IMR-90 (cell line): Measurements from ENCODE around the gene DBNDD1. TPM values are rescaled to one million over a fixed set of nuclear protein-coding genes. Genes with fewer than 3 reads are reported as not detected.

ENCODE experiments used
- ATAC-seq: fragments of 200-7000 bp; cut with Tn5 transposase; 2 replicates; pipeline ENCODE4 v1.9.1; 2020; ENCODE audit warnings: low read depth, mild to moderate bottlenecking, moderate library complexity
- BruUV-seq: library from RNA; stranded (reverse); fragments of 400-500 nt; replicated peaks from 2 replicates; lab custom pipeline; 2021; lab: Mats Ljungman, UMichigan
- CTCF ChIA-PET: fragments of 300-600 bp; formaldehyde crosslinking; extraction: SDS; loops from one replicate; lab custom pipeline; 2021; ENCODE audit warnings: antibody characterized with exemption; lab: Yijun Ruan, JAX
- POLR2A ChIA-PET: fragments of 300-600 bp; sonication (Branson Sonifier 250); formaldehyde crosslinking; loops from one replicate; lab custom pipeline; 2022; ENCODE audit warnings: antibody characterized with exemption; ENCODE audit not compliant: unreplicated experiment; lab: Charles Lee
- DNase-seq: peaks from one replicate; pipeline ENCODE4 v3.0.0; 2013
- H2AFZ ChIP-seq: replicated peaks from 2 replicates; pipeline ENCODE3; 2013; ENCODE audit warnings: low read length, mild to moderate bottlenecking; ENCODE audit not compliant: poor library complexity
- H2AK5ac ChIP-seq: 2 replicates; pipeline ENCODE4 v1.6.1; 2013; ENCODE audit warnings: low read depth, low read length, inconsistent platforms
- H2AK9ac ChIP-seq: replicated peaks from 2 replicates; pipeline ENCODE3; 2013; ENCODE audit warnings: mild to moderate bottlenecking, low read depth, low read length, moderate library complexity; ENCODE audit not compliant: poor library complexity
- H2BK120ac ChIP-seq: 2 replicates; pipeline ENCODE4 v1.6.1; 2013; ENCODE audit warnings: low read depth, low read length, inconsistent platforms
- H2BK15ac ChIP-seq: 3 replicates; pipeline ENCODE4 v1.6.1; 2013; ENCODE audit warnings: low read depth, low read length, inconsistent platforms
- H2BK20ac ChIP-seq: 2 replicates; pipeline ENCODE4 v1.6.1; 2013; ENCODE audit warnings: low read depth, mild to moderate bottlenecking, inconsistent platforms, low read length, moderate library complexity
- H2BK5ac ChIP-seq: 2 replicates; pipeline ENCODE4 v1.6.1; 2013; ENCODE audit warnings: mild to moderate bottlenecking, low read depth, low read length, inconsistent platforms; ENCODE audit not compliant: poor library complexity, severe bottlenecking
- H3K14ac ChIP-seq: replicated peaks from 2 replicates; pipeline ENCODE4 v1.6.1; 2013; ENCODE audit warnings: low read depth, low read length, inconsistent platforms
- H3K18ac ChIP-seq: 2 replicates; pipeline ENCODE4 v1.6.1; 2013; ENCODE audit warnings: low read depth, low read length, control low read depth
- H3K23ac ChIP-seq: 2 replicates; pipeline ENCODE4 v1.6.1; 2013; ENCODE audit warnings: low read depth, low read length, inconsistent platforms
- H3K27ac ChIP-seq: 2 replicates; pipeline ENCODE4 v1.5.1; 2013; ENCODE audit warnings: mild to moderate bottlenecking, control low read depth, low read length; ENCODE audit not compliant: insufficient read depth
- H3K27me3 ChIP-seq: 2 replicates; pipeline ENCODE4 v1.6.1; 2013; ENCODE audit warnings: low read length; ENCODE audit not compliant: control insufficient read depth, insufficient read depth
- H3K36me3 ChIP-seq: 2 replicates; pipeline ENCODE4 v1.6.1; 2013; ENCODE audit warnings: low read length, mixed read lengths; ENCODE audit not compliant: control insufficient read depth, insufficient read depth
- H3K4ac ChIP-seq: 2 replicates; pipeline ENCODE4 v1.6.1; 2013; ENCODE audit warnings: low read depth, low read length, inconsistent platforms
- H3K4me1 ChIP-seq: 2 replicates; pipeline ENCODE4 v1.6.1; 2013; ENCODE audit warnings: low read length, mixed read lengths; ENCODE audit not compliant: control insufficient read depth, insufficient read depth
- H3K4me2 ChIP-seq: 2 replicates; pipeline ENCODE4 v1.6.1; 2013; ENCODE audit warnings: low read depth, mild to moderate bottlenecking, control low read depth, low read length, moderate library complexity
- H3K4me3 ChIP-seq: 2 replicates; pipeline ENCODE4 v1.5.1; 2013; ENCODE audit warnings: low read depth, mild to moderate bottlenecking, control low read depth, low read length, moderate library complexity; ENCODE audit not compliant: insufficient read depth
- H3K56ac ChIP-seq: 2 replicates; pipeline ENCODE4 v1.6.1; 2013; ENCODE audit warnings: low read length, inconsistent platforms; ENCODE audit not compliant: insufficient read depth; ENCODE audit errors: extremely low read depth
- H3K79me1 ChIP-seq, 2 experiments: 2 replicates each; pipeline ENCODE4 v1.6.1; 2013; ENCODE audit warnings: low read length in 2 of 2, inconsistent platforms in 1 of 2, low read depth in 1 of 2
- H3K9ac ChIP-seq: 2 replicates; pipeline ENCODE4 v1.6.1; 2013; ENCODE audit warnings: low read depth, low read length, control low read depth
- H3K9me1 ChIP-seq: 2 replicates; pipeline ENCODE4 v1.6.1; 2013; ENCODE audit warnings: low read length, inconsistent platforms; ENCODE audit not compliant: insufficient read depth
- H3K9me3 ChIP-seq: 2 replicates; pipeline ENCODE4 v1.6.1; 2013; ENCODE audit warnings: low read length; ENCODE audit not compliant: control insufficient read depth, insufficient read depth
- H4K20me1 ChIP-seq: 2 replicates; pipeline ENCODE4 v1.6.1; 2013; ENCODE audit warnings: low read length, inconsistent platforms; ENCODE audit not compliant: insufficient read depth
- H4K5ac ChIP-seq: 2 replicates; pipeline ENCODE4 v1.6.1; 2013; ENCODE audit warnings: mild to moderate bottlenecking, low read depth, low read length, control low read depth
- H4K8ac ChIP-seq, 2 experiments: 2 replicates each; pipeline ENCODE4 v1.6.1; 2013; ENCODE audit warnings: low read depth in 2 of 2, low read length in 2 of 2, control low read depth in 1 of 2, inconsistent platforms in 1 of 2
- H4K91ac ChIP-seq: 2 replicates; pipeline ENCODE4 v1.6.1; 2013; ENCODE audit warnings: low read depth, low read length, inconsistent platforms; ENCODE audit not compliant: insufficient read depth
- BHLHE40 ChIP-seq: fragments of 150-350 bp; IDR thresholded peaks from 2 replicates; pipeline ENCODE4 v1.6.1; 2016; ENCODE audit warnings: mild to moderate bottlenecking, low read depth, low read length
- CEBPB ChIP-seq: IDR thresholded peaks from 2 replicates; pipeline ENCODE4 v1.6.1; 2012; ENCODE audit warnings: low read depth, low read length, improper control_type of control experiment
- CHD1 ChIP-seq: IDR thresholded peaks from 2 replicates; pipeline ENCODE4 v1.6.1; 2012; ENCODE audit warnings: low read depth, low read length, improper control_type of control experiment
- CTCF ChIP-seq: conservative IDR thresholded peaks from 2 replicates; pipeline ENCODE4 v1.5.1; 2012; ENCODE audit warnings: mild to moderate bottlenecking, low read depth, low read length, improper control_type of control experiment
- ELK1 ChIP-seq: fragments of 150-350 bp; IDR thresholded peaks from 2 replicates; pipeline ENCODE4 v1.6.1; 2016; ENCODE audit warnings: low read depth, mild to moderate bottlenecking, low read length, moderate library complexity, borderline replicate concordance
- FOS ChIP-seq: fragments of 150-350 bp; IDR thresholded peaks from 2 replicates; pipeline ENCODE4 v1.6.1; 2016; ENCODE audit warnings: low read depth, low read length
- MAFK ChIP-seq: IDR thresholded peaks from 2 replicates; pipeline ENCODE4 v1.6.1; 2012; ENCODE audit warnings: low read depth, low read length, improper control_type of control experiment
- MAZ ChIP-seq: IDR thresholded peaks from 2 replicates; pipeline ENCODE4 v1.6.1; 2012; ENCODE audit warnings: low read depth, mild to moderate bottlenecking, low read length, improper control_type of control experiment, moderate library complexity, borderline replicate concordance
- RCOR1 ChIP-seq: IDR thresholded peaks from 2 replicates; pipeline ENCODE4 v1.6.1; 2012; ENCODE audit warnings: mild to moderate bottlenecking, low read length, improper control_type of control experiment; ENCODE audit not compliant: insufficient replicate concordance
- RFX5 ChIP-seq: IDR thresholded peaks from 2 replicates; pipeline ENCODE4 v1.8.0; 2012; ENCODE audit warnings: low read depth, mild to moderate bottlenecking, low read length, moderate library complexity
- SMC3 ChIP-seq: fragments of 150-350 bp; IDR thresholded peaks from 2 replicates; pipeline ENCODE4 v1.6.1; 2016; ENCODE audit warnings: low read depth, mild to moderate bottlenecking, antibody characterized with exemption, low read length, moderate library complexity
- WGBS, 2 experiments: methylation state at CpG; one replicate each; pipeline versions ENCODE4 v1.1.5 to v1.1.7; 2013; ENCODE audit warnings: missing lambda C conversion rate in 2 of 2; ENCODE audit not compliant: insufficient read length in 1 of 2; ENCODE audit errors: extremely low coverage in 2 of 2; 5-methylcytosine and 5-hydroxymethylcytosine counted together
- dilution Hi-C: fragments of 300-500 bp; cut with HindIII; formaldehyde crosslinking; loops from one replicate; pipeline ENCODE4 v1.14.3; 2018; ENCODE audit warnings: low sequenced_read_pairs; ENCODE audit not compliant: unreplicated experiment
- in situ Hi-C: fragments of 300-500 bp; cut with MboI; formaldehyde crosslinking; loops from 3 replicates; pipeline ENCODE4 v1.14.3; 2019; ENCODE audit warnings: low sequenced_read_pairs, inconsistent platforms, mixed read lengths
- intact Hi-C: fragments of 100-400 bp; cut with micrococcal nuclease; formaldehyde crosslinking; loops from 2 replicates; pipeline ENCODE4 v1.10.0; 2022
- polyA plus RNA-seq, 3 experiments: library from polyadenylated mRNA; depleted of rRNA; stranded (reverse); fragments of >200 nt; gene quantifications; 2 replicates each; pipeline ENCODE4 v1.2.3, GENCODE V29; 2012; ENCODE audit warnings: low replicate concordance in 1 of 3
- total RNA-seq: library from RNA; depleted of rRNA; stranded (reverse); fragments of >200 nt; gene quantifications from 2 replicates; pipeline ENCODE4 v1.2.3, GENCODE V29; 2012

The DBNDD1 gene
- total and polyA plus RNA-seq, 2 of the 4 experiments (the other 2 are of a cell fraction), result 3.4 to 23.0 TPM

- no peaks in the 10 kb centered on the region for H3K4me1 ChIP-seq
- no peak overlapping the region for H2BK120ac ChIP-seq
- H2AK9ac ChIP-seq, result no peak overlapping the region
- peaks cover 18% of the 10 kb centered on the region for H4K20me1 ChIP-seq
- no peak overlapping the region for H2BK20ac ChIP-seq
- no peak overlapping the region for H3K18ac ChIP-seq
- H2AK5ac ChIP-seq, result no peak overlapping the region
- H3K4me3 ChIP-seq, result no peak overlapping the region
- no peak overlapping the region for H3K4me2 ChIP-seq
- H3K27me3 ChIP-seq, result no peaks in the 10 kb centered on the region
- H2BK5ac ChIP-seq, result no peak overlapping the region
- H3K14ac ChIP-seq, result no peak overlapping the region
- no peak overlapping the region for H3K23ac ChIP-seq
- H3K56ac ChIP-seq, result no peak overlapping the region
- dilution Hi-C loops (no loop called here), intact Hi-C loops (loop anchor here (10.0 kb wide), 1 partner anchor 104 kb away; the partner anchor contains the start of gene TUBB3), in situ Hi-C loops (no loop called here)
- 88% methylated on average over 11 of the region's 12 CpGs; no CpG with 5 or more reads in 1 of the 2 experiments for WGBS, 2 experiments
- H3K9ac ChIP-seq, result no peak overlapping the region
- H2AFZ ChIP-seq, result no peak overlapping the region
- peaks cover 11% of the 10 kb centered on the region for H3K9me1 ChIP-seq
- ChIA-PET POLR2A (no interaction called here), CTCF (no interaction called here)
- H3K36me3 ChIP-seq, result peaks cover 22% of the 10 kb centered on the region
- ATAC-seq (no peak), DNase-seq (no peak)
- no peak overlapping the region for H4K5ac ChIP-seq
- H2BK15ac ChIP-seq, result no peak overlapping the region
- H4K91ac ChIP-seq, result no peak overlapping the region
- no peaks in the 10 kb centered on the region for H3K9me3 ChIP-seq
- BruUV-seq, result no TSS peak
- no peak overlapping the region for H3K4ac ChIP-seq
- no peak overlapping the region for H4K8ac ChIP-seq
- H3K27ac ChIP-seq, result no peak overlapping the region
- no peak for TF ChIP-seq ELK1
- TF ChIP-seq CHD1, result no peak
- no peak for TF ChIP-seq CEBPB
- no peak for TF ChIP-seq BHLHE40
- no peak for TF ChIP-seq CTCF
- no peak for TF ChIP-seq RFX5
- TF ChIP-seq MAZ, result no peak
- no peak for TF ChIP-seq RCOR1
- no peak for TF ChIP-seq MAFK
- no peak for TF ChIP-seq SMC3
- no peak for TF ChIP-seq FOS
- peaks cover 6 to 22% of the 10 kb centered on the region in 2 experiments for H3K79me1 ChIP-seq
These were observed 9.7 kb upstream of the DBNDD1 start for GRCh38 chr16:90028985-90029384.
